Cortex of kidney (tissue), 1 donor: ENCODE results near the gene NCAPG2.

ENCODE experiments used
- DNase-seq: peaks from one replicate; lab custom pipeline; 2025; lab: John Stamatoyannopoulos, UW

Gene NCAPG2

GRCh38 chr7:158733220-158733519 is 28.6 kb upstream of the NCAPG2 start:
- no peak for DNase-seq

GRCh38 chr7:158732494-158733219 is 28.1 kb upstream of the NCAPG2 start:
- DNase-seq: no peak

- DNase-seq: no peak
These were observed 27.2 kb upstream of the NCAPG2 start for GRCh38 chr7:158731761-158732160.

- no peak for DNase-seq
These were observed 26.1 kb upstream of the NCAPG2 start for GRCh38 chr7:158730383-158731346.

- no peak for DNase-seq
These were observed 25.2 kb upstream of the NCAPG2 start for GRCh38 chr7:158729646-158730382.

GRCh38 chr7:158728911-158729645 is 24.5 kb upstream of the NCAPG2 start:
- DNase-seq: no peak

- DNase-seq: no peak
These were observed 23.1 kb upstream of the NCAPG2 start for GRCh38 chr7:158727690-158728089.

- no peak for DNase-seq
These were observed 21.7 kb upstream of the NCAPG2 start for GRCh38 chr7:158726277-158726807.

GRCh38 chr7:158725506-158725800 is 20.8 kb upstream of the NCAPG2 start:
- DNase-seq: no peak

GRCh38 chr7:158724658-158725505 is 20.3 kb upstream of the NCAPG2 start:
- DNase-seq: no peak

GRCh38 chr7:158723714-158724385 is 19.2 kb upstream of the NCAPG2 start:
- no peak for DNase-seq

GRCh38 chr7:158723266-158723665 is 18.7 kb upstream of the NCAPG2 start:
- DNase-seq: no peak

GRCh38 chr7:158722574-158723237 is 18.1 kb upstream of the NCAPG2 start:
- no peak for DNase-seq

- DNase-seq: no peak
These were observed 15.5 kb upstream of the NCAPG2 start for GRCh38 chr7:158720112-158720511.

GRCh38 chr7:158716802-158717201 is 12.2 kb upstream of the NCAPG2 start:
- no peak for DNase-seq

GRCh38 chr7:158710651-158711102 is 6.1 kb upstream of the NCAPG2 start:
- no peak for DNase-seq

GRCh38 chr7:158707610-158708009 is 3.0 kb upstream of the NCAPG2 start:
- no peak for DNase-seq

- DNase-seq: no peak
These were observed 2.3 kb upstream of the NCAPG2 start for GRCh38 chr7:158706710-158707590.

GRCh38 chr7:158706273-158706704 is 1.7 kb upstream of the NCAPG2 start:
- no peak for DNase-seq
